SK-N-SH treated with all-trans-retinoic acid at 6 μM for 48 hours (cell line): ENCODE measurements around the gene S100A5.

ENCODE experiments used
- ATAC-seq: fragments of 200-7000 bp; cut with Tn5 transposase; 3 replicates; pipeline ENCODE4 v1.9.1; 2020; ENCODE audit warnings: mild to moderate bottlenecking, moderate library complexity
- ARNTL ChIP-seq: fragments of 450-650 bp; formaldehyde crosslinking; IDR thresholded peaks from 2 replicates; pipeline ENCODE4 v1.5.0; 2020; ENCODE audit warnings: low read depth, mild to moderate bottlenecking, moderate library complexity, borderline replicate concordance
- CREB5 ChIP-seq: fragments of 250-450 bp; sonication (Bioruptor Pico); IDR thresholded peaks from 2 replicates; pipeline ENCODE4 v1.5.1; 2020; ENCODE audit warnings: low read depth, mild to moderate bottlenecking, moderate library complexity
- CSDC2 ChIP-seq: fragments of 250-450 bp; sonication (Bioruptor Pico); IDR thresholded peaks from 2 replicates; pipeline ENCODE4 v1.5.0; 2020; ENCODE audit warnings: mild to moderate bottlenecking, moderate library complexity
- CSRNP3 ChIP-seq: fragments of 250-450 bp; sonication (Bioruptor Pico); IDR thresholded peaks from 2 replicates; pipeline ENCODE4 v1.5.1; 2021; ENCODE audit warnings: mild to moderate bottlenecking, moderate library complexity
- ESRRG ChIP-seq: fragments of 250-450 bp; sonication (Bioruptor Pico); IDR thresholded peaks from 2 replicates; pipeline ENCODE4 v1.6.1; 2021; ENCODE audit warnings: mild to moderate bottlenecking
- GLIS3 ChIP-seq: fragments of 250-450 bp; sonication (Bioruptor Pico); IDR thresholded peaks from 2 replicates; pipeline ENCODE4 v1.5.0; 2020; ENCODE audit warnings: mild to moderate bottlenecking, moderate library complexity
- OSR1 ChIP-seq: fragments of 250-450 bp; sonication (Bioruptor Pico); IDR thresholded peaks from 2 replicates; pipeline ENCODE4 v1.8.0; 2022; ENCODE audit warnings: moderate library complexity, mild to moderate bottlenecking, inconsistent platforms
- POU6F1 ChIP-seq: fragments of 250-450 bp; sonication (Bioruptor Pico); IDR thresholded peaks from 2 replicates; pipeline ENCODE4 v1.8.0; 2021; ENCODE audit warnings: low read depth, mild to moderate bottlenecking, moderate library complexity, borderline replicate concordance
- PPARA ChIP-seq: fragments of 250-450 bp; sonication (Bioruptor Pico); IDR thresholded peaks from 2 replicates; pipeline ENCODE4 v1.5.0; 2020; ENCODE audit warnings: mild to moderate bottlenecking, borderline replicate concordance
- RARB ChIP-seq: fragments of 250-450 bp; sonication (Bioruptor Pico); IDR thresholded peaks from 2 replicates; pipeline ENCODE4 v1.8.0; 2021; ENCODE audit warnings: mild to moderate bottlenecking, moderate library complexity
- SNAI2 ChIP-seq: fragments of 250-450 bp; sonication (Bioruptor Pico); IDR thresholded peaks from 2 replicates; pipeline ENCODE4 v1.5.0; 2020; ENCODE audit warnings: mild to moderate bottlenecking, moderate library complexity
- TCF4 ChIP-seq: fragments of 250-450 bp; sonication (Bioruptor Pico); IDR thresholded peaks from 2 replicates; pipeline ENCODE4 v1.8.0; 2021; ENCODE audit warnings: mild to moderate bottlenecking, moderate library complexity, borderline replicate concordance
- TOX ChIP-seq: fragments of 250-450 bp; sonication (Bioruptor Pico); IDR thresholded peaks from 2 replicates; pipeline ENCODE4 v1.8.0; 2021; ENCODE audit warnings: mild to moderate bottlenecking, moderate library complexity, borderline replicate concordance
- TSHZ2 ChIP-seq: fragments of 250-450 bp; sonication (Bioruptor Pico); IDR thresholded peaks from 2 replicates; pipeline ENCODE4 v1.5.0; 2020; ENCODE audit warnings: mild to moderate bottlenecking, moderate library complexity
- ZFP3 ChIP-seq: fragments of 250-450 bp; sonication (Bioruptor Pico); IDR thresholded peaks from 2 replicates; pipeline ENCODE4 v1.5.0; 2020; ENCODE audit warnings: mild to moderate bottlenecking, moderate library complexity
- ZNF565 ChIP-seq: fragments of 450-650 bp; formaldehyde crosslinking; conservative IDR thresholded peaks from 2 replicates; pipeline ENCODE4 v1.5.0; 2020; ENCODE audit warnings: low read depth, mild to moderate bottlenecking, moderate library complexity
- ZNF70 ChIP-seq: fragments of 450-650 bp; formaldehyde crosslinking; IDR thresholded peaks from 2 replicates; pipeline ENCODE4 v1.5.0; 2020; ENCODE audit warnings: mild to moderate bottlenecking, moderate library complexity
- ZNF8 ChIP-seq: fragments of 450-650 bp; formaldehyde crosslinking; IDR thresholded peaks from 2 replicates; pipeline ENCODE4 v1.5.0; 2020; ENCODE audit warnings: mild to moderate bottlenecking, moderate library complexity

Gene S100A5

GRCh38 chr1:153553096-153553495 lies 12.4 kb upstream of the S100A5 start:
- TF ChIP-seq GLIS3 (CRISPR knock-in tag), result no peak
- TF ChIP-seq ZNF565, result no peak
- TF ChIP-seq CSRNP3 (CRISPR knock-in tag), result no peak
- no peak for TF ChIP-seq ZNF8
- TF ChIP-seq ZNF70 (CRISPR knock-in tag), result no peak
- no peak for TF ChIP-seq CREB5 (CRISPR knock-in tag)
- TF ChIP-seq ZFP3 (CRISPR knock-in tag), result no peak
- TF ChIP-seq TCF4 (CRISPR knock-in tag), result no peak
- ATAC-seq, result no peak

GRCh38 chr1:153552335-153552734 lies 11.6 kb upstream of the S100A5 start:
- TF ChIP-seq SNAI2 (CRISPR knock-in tag), result no peak
- TF ChIP-seq GLIS3 (CRISPR knock-in tag), result no peak
- no peak for TF ChIP-seq TCF4 (CRISPR knock-in tag)
- TF ChIP-seq ESRRG (CRISPR knock-in tag), result no peak
- no peak for TF ChIP-seq RARB (CRISPR knock-in tag)
- no peak for TF ChIP-seq CSRNP3 (CRISPR knock-in tag)
- TF ChIP-seq ZFP3 (CRISPR knock-in tag), result no peak
- TF ChIP-seq CSDC2 (CRISPR knock-in tag), result no peak
- TF ChIP-seq ZNF70 (CRISPR knock-in tag), result no peak
- TF ChIP-seq ZNF565, result no peak
- TF ChIP-seq CREB5 (CRISPR knock-in tag), result no peak
- ATAC-seq, result no peak

GRCh38 chr1:153550827-153551500 lies 10.2 kb upstream of the S100A5 start:
- ATAC-seq, result no peak
- TF ChIP-seq TSHZ2 (CRISPR knock-in tag), result no peak
- no peak for TF ChIP-seq GLIS3 (CRISPR knock-in tag)
- no peak for TF ChIP-seq OSR1 (CRISPR knock-in tag)
- no peak for TF ChIP-seq PPARA (CRISPR knock-in tag)
- TF ChIP-seq ZNF70 (CRISPR knock-in tag), result no peak
- no peak for TF ChIP-seq CREB5 (CRISPR knock-in tag)
- no peak for TF ChIP-seq ZNF8

GRCh38 chr1:153550398-153550758 lies 9.6 kb upstream of the S100A5 start:
- ATAC-seq, result no peak
- no peak for TF ChIP-seq ZNF70 (CRISPR knock-in tag)
- TF ChIP-seq ARNTL, result no peak
- no peak for TF ChIP-seq RARB (CRISPR knock-in tag)
- no peak for TF ChIP-seq POU6F1
- no peak for TF ChIP-seq ZFP3 (CRISPR knock-in tag)
- TF ChIP-seq TCF4 (CRISPR knock-in tag), result no peak
- TF ChIP-seq CREB5 (CRISPR knock-in tag), result no peak
- TF ChIP-seq SNAI2 (CRISPR knock-in tag), result no peak
- TF ChIP-seq ZNF565, result no peak
- TF ChIP-seq TOX (CRISPR knock-in tag), result no peak
- TF ChIP-seq GLIS3 (CRISPR knock-in tag), result no peak
- no peak for TF ChIP-seq CSRNP3 (CRISPR knock-in tag)
